Eye (tissue), 1 donor: Measurements from ENCODE around the gene KCNJ10.

Source experiments
- DNase-seq: peaks from one replicate; pipeline ENCODE4 v3.0.0-alpha.2; 2015

Gene KCNJ10

DNA sequence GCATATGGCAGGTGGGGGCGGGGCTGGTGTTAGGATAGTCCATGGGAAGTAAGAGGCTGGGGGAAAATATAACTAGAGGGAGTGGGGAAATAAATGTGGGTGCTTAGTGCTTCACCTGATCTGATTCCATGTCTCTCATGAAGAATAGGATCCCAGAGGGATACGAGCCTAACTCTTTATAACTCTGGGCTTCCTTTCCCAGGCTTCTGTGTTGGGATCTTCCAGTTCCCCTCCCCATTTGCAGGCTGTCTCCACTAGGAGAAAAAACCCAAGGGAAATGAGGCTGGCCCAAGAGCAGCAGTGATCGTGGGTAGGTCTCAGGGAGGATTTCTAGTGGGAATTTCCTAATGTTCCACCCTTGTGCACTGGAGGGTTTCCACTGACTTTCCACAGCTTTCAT, 13.0 kb upstream of the KCNJ10 start:
- DNase-seq: no peak

DNA sequence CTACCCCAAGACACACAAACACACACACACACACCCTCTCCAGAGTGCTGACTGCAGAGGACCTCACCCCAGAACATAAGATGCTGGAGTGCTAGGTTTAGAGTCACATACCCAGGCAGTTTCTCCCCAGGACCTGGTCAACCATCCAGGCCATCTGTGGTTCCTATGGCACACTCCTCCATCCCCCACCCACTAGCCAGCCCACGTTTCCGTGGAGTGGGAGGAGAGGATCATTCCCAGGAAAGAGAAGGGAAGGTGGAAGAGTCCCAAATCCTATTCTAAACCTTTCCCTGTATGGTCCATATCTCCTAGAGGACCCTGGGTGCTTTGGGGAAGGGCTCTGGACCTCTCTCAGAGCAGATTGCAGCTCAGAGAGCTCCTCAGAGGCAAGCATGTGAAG, 12.5 kb upstream of the KCNJ10 start:
- no peak for DNase-seq

DNA sequence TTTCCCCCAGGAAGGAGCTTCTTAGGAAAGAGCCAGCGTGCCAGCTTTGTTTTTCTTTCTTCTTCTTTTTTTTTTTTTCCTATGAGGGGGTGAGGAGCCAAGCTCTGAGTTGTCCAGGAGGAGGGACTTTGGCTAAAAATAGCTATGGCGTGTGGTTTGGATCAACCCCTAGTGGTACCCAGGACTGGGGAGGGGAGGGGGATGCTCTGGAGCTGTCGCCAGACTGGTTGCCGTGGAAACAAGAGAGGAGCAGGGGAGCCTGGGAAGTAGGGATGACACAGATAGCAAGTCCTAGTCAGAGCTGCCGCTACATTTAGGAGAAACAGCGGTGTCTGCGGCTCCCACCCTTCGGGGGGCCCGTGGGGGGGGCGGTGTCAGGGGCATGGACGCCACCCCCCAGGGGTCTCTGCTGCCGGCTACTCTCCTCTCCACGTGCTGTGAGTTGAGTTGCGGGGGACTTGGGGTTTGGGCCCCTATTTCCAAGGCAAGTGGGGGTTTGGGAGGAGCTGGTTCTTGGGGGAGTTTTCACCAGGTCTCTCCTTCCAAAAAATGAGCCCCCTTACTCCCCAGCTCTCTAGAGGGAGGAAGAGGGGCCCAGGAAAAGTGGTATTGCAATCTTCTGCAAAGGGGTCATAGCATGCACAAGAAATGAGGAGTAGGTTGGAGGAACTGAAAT, 11.4 kb upstream of the KCNJ10 start, which contains the start of gene KCNJ9:
Gene KCNJ9 (plus strand): TSS at position 278 of the 676 bp plus-strand sequence. CDS start 2,493 bp downstream, outside the sequence.
- peak; percentile 84 for DNase-seq

DNA sequence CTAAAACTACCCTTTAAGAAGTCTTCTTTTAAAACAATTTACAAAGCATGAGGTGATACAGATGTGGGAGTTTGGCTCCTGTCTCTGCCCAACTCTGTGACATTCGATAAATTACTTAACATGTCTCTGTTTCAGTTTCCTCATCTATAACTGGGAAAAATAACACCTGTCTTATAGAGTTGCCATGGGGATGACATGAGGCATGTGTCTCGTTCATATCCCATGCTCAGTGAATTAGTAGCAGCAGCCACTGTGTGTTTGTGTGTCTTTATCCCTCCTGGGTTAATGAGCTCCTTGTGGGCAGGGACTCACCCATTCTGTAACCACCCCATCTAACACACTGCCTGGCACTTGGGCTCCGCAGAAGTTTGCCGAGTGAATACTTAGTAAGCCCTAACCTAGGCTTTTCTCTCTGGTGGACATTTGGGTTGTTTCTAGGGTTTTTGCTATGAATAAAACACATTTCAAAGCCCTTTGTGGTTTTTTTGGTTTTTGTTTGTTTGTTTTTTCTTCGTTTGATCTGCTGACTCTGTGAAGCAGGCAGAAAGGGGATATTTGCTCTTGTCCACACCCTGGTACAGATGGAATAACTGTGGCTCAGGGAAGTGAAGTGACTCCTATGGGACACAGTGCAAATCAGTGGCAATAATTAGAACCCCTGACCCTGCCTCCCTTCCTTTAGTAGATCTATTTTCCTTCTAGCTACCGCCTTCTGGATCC, 10.6 kb upstream of the KCNJ10 start:
- DNase-seq: no peak

DNA sequence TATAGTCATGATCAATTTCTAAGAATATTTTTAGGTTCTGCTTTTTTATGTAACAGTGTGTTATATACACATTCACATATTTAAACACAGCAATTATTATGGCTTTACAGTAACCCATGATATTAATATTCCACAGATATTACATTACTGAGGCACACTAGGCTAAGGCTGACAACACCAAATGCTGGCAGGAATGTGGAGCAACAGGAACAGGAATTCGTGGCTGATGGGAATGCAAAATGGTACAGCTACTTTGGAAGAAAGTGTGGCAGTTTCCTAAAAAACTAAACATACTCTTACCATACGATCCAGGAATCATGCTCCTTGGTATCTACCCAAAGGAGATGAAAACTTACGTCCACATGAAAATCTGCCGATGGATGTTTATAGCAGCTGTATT, 9.5 kb upstream of the KCNJ10 start:
- no peak for DNase-seq

DNA sequence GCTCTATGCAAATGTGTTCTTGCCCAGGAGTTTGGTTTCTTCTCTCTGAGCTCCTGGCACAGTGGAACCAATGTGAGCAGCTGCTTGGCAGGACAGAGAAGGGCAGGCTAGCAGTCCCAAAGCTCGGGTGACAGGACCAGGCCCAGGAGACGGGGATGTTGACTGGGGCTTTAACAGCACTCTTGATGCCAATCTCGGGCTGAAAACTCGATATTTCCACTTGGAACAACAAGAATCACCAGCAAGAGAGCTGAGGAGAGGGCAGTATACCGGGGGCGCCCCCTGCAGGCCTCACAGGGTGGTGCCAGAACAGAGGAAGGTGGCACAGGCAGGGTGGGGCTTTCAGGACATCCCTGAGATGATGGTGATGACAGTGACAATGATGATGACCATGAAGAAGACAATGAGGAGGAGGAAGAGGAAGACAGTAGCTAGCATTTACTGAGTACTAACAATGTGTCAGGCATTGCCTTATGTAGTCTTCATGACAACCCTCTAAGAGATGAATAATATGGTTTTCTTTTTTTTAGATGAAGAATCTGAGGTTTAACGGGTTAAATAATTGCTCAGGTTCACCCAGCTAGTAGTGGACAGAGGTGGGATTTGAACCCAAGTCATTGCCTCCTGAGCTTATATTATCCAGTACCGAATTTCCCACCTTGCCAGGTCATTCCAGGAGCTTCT, 8.7 kb upstream of the KCNJ10 start:
- DNase-seq: peak; percentile 68

DNA sequence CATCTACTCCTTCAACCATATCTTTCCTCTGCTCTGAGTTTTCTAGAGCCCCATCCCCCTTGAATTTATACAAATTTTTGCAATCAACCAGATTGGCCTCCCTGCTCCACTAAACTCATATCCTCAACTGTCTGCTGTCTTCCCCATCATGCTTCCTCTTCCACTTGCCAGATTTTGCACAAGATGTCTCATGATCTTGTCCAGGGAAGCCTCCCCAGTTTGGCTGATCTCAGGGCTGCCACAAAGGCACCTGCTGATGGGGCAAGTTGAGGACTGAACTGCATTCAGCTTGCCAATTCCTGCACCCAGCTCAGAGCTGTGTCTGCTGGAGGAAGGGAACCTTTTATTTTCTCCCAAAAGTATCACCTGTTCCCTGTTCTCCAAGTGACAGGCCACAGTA, 7.5 kb upstream of the KCNJ10 start:
- no peak for DNase-seq

DNA sequence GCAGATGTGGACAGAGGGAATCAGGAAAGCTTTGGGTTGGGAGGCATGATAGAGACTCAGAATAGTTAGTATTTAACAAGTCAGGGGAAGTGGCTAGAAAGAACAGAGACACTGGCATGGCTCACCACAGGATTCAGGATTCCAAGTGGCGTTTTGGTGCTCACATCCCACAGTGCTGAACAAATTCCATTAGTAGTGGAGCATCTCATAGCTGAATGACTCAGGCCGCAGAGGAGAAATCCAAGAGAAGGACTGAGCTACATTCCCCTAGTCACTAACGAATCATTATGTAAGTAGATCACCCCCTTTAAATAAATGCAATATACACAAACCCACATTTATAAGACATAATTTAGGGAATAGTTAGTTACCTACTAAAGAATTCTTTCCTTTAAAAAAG, 6.3 kb upstream of the KCNJ10 start:
- peak; percentile 43 for DNase-seq

DNA sequence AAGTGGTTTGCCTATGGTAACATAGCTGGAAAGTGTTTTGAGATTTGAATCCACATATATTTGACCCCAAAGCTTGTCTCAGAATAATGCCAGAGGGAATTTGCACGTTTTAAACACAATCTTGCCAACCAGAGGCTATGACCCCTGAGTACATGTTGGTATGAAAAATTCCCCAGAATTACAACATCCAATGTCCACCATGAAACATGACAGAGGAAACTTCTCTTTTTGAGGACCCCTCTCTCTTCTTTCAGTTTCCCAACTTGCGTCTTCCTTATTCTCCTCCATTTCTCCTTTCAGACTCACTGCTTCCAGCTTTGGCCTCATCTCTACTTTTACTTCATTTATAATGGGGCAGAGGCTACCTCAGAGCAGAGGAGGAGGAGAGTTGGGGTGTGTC, 5.9 kb upstream of the KCNJ10 start:
- no peak for DNase-seq

DNA sequence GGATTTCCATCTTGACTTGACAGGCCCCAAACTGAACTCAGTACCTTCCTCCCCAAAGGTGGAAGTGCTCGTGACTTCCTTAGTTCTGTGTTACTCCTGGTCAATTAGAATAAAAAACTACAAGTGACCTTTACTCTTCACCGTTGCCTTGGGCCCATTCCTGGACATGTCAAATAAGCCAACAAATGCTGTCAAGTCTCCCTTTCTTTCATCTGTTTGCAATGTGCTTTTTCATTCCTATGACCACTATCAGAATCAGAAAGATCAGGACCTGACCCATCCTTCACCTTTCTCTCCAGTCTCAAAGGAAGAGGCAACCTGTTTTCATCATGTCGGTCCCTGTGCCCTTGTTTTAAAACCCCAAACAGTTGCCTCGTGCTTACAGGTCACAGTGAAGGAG, 4.9 kb upstream of the KCNJ10 start:
- no peak for DNase-seq

DNA sequence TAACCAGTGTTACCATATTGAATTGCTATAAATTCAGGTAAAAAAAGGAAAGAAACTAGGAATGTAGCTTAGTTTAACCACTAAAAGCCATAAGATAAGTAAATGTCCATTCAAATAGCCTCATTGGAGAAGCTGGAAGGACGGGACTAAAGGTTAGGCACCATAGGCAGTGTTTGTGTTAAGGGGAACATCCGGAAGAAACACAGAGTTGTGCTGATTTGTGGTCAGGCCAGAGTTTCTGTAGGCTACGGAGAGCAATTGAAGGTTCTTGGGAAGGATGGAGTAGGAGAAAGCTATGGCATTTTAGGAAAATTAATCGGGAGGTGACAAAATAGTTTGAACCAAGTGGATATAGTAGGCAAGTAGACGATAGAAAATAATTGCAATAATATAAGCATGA, 1.3 kb upstream of the KCNJ10 start:
- no peak for DNase-seq

DNA sequence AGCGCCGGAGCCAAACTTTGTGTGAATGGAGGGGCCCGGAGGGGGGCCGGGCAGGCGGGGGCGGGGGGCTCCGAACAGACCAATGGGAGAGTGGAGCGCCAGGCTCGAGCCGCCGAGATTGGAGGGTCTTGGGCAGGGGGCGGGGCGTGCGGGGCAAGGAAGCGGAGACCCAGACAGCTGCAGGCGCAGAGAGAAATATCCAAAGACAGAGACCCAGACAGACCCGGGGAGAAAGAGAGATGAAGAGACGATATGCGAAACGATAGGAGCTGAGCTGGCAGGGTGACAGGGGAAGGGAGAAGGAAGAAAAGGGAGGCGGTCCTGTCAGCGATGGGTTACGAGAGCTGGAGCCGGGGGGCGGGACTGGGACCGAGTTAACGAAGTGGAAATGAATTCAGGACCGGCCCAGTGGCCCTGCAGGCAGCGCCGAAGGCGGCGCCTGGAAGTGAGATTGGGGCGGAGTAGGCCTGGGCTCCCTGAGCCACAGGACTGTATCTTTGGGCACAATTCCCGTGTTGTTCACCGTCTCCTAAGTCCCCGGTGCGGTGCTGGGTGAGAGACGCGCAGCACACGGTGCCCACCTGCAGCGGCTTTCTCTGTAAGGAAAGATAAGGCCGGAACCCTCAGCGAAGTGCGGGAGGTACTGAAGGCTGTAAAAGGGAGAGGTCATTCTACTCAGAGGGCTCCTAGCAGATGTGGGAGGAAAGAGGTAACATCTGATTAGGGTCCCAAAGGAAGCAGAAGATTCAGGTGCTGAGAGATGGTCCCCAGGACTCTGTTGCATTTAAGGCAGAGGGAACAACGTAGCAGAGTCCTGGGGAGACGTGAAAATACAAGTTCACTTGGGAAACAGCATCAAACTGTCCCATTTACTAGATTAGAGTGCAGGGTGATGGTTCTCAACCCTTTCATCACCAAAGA, 543 bp upstream of the KCNJ10 start:
- peak; percentile 91 for DNase-seq

DNA sequence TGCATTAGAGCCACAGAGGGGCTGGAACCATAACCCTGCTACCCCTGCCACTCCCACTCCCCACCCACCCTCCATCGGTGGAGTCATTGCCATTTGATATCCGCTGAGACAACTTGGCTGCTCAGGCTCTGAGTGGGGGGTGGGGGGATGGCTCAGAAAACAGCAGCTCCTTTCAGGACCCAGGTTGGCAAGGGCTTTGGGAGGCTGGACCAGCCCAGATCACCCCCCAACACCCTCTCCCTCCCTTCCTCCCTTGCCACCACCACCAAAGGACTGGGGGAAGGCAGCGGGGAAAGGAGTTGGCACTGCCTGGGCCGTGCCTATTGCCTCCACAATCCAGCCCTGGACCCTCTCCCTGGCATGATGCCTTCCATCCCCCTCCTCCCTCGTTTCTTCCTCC, 1.7 kb downstream of the KCNJ10 start:
- no peak for DNase-seq

DNA sequence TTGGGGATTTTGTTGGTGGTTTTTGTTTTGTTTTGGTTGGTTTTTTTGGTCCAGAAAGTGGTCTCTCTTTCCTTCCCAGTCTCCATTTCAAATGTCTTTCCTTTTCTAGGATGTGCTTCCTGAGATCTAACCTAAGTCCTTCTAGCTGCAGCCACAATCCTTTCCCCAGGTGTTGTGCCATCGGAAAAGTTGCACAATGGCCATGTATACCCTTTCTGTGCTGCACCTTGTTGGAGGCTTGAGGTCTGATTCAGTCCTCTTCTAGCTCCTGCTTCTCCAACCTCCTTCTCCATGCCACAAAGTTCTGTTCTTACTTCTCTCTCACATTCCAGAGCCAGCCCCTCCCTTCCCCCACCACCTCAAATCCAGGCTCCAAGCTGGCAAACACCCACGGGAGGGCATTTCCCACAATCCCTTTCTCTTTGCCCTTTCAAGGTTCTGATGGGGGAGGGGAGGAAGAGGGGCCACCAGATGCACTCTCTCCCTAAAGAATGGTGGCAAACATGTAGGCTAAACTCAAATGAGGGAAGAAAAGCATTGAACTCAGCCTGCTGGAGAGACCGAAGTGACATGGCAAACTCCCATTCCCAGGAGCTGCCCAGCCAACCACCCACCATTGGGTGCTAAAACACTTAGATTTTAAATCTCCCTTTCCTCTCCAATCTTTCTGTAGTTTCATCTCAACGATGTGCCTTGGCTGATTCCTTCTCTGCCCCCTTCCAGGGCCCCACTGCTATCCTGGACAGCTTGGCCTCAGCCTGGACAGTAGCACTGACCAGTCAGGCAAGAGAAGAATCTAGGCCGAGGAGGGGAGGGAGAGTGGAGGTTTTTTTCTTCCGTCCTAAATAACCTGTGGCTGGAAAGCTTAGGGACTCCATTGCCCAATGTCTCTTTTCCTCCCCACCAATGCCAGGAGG, 2.9 kb downstream of the KCNJ10 start:
- peak; percentile 84 for DNase-seq

DNA sequence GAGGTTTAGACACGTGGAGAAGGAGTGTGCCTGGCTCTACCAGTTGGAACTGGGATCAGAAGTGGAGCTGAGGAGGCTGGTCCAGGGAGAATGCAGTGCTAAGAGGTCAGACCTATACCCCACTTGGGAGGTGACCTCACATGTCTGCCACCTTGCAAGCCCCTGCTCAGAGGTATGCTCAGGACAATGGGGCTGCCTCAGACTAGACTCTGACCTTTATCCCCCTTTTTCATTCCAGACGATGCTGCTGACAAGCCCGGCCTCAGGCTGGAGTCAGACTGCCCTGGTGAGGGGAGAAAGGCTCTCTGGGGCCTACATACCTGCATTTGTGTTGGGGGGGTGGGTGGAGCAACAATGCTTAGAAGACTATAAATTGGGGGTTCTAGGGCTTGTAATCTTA, 5.2 kb downstream of the KCNJ10 start:
- no peak for DNase-seq

DNA sequence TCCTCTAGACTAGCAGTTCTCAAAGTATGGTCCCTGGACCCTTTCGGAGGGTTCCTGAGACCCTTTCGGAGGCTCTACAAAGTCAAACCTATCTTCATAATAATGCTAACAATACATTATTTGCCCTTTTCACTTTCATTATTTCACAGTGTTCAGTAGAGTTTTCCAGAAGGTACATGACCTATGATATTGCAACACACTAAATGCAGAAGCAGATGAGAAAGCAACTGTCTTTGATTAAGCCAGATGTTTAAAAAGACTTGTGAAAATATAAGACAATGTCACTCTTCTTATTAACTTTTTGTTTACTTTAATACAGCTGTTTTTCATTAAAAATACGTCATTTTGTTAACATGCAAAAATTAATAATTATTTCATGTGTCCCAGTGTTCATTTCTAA, 5.8 kb downstream of the KCNJ10 start:
- no peak for DNase-seq

DNA sequence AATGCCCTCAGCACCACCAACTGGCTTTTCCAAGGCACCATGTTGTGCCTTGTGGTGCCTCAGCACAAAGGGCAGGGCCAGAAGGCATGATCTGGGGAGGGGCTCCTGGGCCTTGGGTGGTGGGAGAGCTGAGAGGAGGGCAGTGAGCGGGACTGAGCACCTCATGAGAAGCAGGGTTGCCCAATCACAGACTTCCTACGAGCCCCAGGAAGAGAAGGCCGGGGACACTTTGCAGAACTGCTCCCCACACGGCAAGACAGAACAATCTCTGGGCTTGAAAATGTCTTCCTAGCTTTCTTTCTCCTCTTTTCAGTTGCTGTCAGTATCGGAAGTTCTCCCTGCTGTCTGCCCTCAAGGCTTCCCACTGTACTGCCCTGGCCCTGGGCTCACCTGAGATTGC, 6.8 kb downstream of the KCNJ10 start:
- no peak for DNase-seq

DNA sequence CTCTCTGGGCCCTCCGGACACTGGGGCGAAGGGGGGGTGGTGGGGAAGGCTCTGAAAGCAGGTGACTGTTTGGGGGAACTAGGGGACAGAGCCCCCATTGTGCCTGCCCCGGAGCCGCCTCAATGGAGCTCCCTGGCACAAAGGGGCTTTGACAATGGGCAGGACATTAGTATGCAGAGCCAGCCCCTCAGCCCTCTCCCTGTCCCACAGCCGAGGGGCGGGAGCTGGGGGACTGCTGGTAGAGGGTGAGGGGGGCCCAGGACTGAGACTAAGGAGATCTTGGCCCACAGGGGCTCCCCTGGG, 7.8 kb downstream of the KCNJ10 start:
- DNase-seq: no peak

DNA sequence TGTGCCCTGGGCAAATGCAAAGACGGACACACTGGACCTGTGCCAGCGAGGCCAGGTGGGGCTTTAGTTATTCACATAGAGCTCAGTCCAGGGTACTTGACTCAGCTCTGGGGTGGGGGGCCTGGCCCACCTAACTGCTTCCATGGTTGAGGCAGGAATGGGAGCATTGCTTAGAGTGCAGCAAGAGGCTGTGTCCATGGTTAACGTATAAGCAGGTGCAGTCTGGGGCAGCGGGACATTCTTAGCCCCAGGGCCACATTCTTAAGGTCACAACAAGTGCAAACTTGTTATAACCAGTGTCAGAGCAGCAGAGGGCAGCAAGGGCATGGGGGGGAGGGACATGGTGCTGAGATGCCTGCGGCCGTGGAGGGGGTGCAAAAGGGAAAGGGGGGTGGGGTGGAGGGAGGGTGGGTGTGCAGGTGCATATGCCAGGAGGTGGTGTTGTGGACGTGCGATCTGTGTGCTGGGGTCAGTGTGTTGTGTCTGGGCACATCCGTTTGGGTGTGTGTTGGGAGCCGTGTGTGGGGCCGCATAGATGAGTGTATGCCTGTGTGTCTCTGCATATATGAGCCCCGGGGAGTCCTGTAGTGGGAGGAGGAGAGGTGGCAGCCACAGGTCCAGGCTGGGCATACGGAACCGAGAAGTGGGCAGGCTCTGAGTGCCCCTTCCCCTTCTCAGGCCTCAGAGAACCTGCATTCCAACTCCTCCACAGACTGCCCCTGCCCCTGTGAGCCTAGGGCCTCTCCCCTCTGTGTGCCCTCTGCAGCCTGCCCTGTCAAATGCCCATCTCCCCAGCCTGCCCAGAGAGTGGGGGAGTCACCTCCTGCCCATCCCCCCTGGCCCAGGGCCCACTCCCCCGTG, 8.4 kb downstream of the KCNJ10 start:
- no peak for DNase-seq

DNA sequence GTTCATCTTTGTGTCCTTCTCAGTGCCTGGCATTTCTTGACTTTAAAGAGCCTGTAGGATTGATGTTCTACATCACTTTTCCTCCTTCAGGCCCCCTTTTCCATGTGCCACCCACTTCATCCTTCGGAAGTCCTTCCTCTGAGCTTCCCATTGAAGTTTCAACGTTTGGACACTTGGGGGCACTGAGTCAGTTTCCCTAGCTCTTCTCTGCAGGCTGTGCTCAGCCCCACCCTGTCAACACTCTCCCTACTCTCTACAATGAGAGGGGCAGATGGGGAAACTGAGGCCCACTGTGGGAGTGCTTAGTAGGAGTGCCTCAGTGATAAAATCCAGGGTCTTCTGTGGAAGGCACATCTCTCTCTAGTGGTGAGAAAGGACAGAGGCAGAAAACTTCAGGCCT, 11.9 kb downstream of the KCNJ10 start:
- DNase-seq: no peak

DNA sequence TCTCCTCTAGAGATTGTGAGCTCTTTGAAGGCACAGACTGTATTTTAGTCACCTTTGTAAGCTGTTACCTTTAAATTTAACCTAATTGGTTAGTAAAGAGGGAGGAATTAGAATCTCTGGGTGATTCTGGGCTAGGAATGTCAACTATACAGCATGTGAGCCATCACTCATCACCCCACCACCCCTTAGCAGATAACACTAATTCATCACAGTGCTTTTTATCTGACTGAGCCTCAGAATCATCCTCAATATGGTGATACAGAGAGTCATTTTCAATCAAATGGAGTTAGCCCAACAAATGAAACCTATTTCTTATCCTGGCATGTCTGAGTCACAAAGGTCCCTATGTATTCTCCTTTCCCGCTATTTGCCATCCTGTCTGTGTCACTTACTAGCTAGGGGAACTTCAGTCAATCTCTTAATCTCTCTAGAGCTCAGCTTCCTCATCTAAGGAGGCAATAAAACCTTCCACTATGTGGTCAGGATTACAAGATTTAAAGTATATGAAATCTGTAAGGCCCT, 13.3 kb downstream of the KCNJ10 start:
- no peak for DNase-seq
